GM21529 (cell line): Measurements from ENCODE around the gene PRRT4.

ENCODE experiments used
- ATAC-seq: cut with Tn5 transposase; IDR thresholded peaks from one replicate; pipeline ENCODE4 v1.9.1; 2021; ENCODE audit not compliant: unreplicated experiment

The PRRT4 gene

DNA sequence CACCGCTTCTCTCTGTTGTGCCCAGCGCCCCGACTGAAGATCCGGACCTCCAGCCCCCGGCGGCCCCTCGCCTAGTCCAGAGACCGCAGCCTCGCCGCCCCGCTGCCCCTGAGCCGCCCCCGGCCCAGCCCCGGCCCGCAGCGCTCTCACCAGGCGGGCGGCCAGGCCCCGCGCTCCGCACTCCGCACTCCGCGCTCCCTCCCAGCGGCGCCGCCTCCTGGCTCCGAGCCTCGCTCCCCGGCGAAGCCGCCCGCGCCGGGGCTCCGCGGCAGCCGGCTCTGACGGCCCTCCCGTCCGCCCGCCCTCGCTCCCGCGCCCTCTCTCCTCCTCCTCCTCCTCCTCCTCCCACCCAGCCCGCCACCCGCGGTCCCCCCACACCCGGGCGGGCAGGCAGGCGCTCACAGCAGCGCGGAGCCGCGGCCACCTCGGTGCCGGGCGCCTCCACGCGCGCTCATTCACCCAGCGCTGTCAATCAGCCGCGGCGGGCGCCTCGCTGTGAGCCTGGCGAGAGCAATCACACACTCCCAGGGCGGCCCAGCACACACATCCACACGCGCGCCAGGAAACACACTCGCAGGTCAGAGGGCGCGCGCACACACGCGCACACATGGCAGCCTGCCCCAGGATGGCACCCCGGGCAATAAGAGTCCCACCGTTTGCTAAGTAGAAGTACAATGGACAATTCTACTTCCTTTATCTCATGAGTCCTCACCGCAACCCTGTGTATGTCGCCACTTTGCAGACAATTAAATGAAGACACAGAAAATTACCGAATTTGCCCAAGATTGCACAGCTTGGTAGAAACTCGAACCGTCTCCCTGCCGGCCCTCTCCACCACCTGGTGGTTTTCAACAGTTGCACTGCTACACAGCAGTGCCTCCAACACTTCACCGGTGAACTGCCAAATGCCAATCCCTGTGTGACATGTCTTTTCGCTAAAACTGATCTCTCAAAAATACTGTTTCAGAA is at the start of gene PRRT4:
TSS of gene PRRT4 (minus strand) at position 280 of the 969 bp plus-strand sequence.
- no peak for ATAC-seq

DNA sequence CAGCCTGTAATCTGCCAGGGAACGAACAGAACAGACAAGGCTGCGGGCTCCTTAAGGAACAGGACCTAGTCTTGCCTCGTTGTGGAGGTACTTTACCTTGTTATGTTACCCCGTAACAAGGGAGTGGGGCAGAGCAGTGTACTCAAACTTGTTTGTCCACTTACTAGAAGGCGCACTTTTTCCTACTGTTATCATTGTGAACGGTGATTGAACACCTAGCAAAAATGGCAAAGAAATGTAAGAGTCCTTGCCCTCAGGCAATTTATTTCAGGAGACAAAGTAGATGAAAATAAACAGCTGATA is 48.9 kb upstream of the PRRT4 start:
- no peak for ATAC-seq

DNA sequence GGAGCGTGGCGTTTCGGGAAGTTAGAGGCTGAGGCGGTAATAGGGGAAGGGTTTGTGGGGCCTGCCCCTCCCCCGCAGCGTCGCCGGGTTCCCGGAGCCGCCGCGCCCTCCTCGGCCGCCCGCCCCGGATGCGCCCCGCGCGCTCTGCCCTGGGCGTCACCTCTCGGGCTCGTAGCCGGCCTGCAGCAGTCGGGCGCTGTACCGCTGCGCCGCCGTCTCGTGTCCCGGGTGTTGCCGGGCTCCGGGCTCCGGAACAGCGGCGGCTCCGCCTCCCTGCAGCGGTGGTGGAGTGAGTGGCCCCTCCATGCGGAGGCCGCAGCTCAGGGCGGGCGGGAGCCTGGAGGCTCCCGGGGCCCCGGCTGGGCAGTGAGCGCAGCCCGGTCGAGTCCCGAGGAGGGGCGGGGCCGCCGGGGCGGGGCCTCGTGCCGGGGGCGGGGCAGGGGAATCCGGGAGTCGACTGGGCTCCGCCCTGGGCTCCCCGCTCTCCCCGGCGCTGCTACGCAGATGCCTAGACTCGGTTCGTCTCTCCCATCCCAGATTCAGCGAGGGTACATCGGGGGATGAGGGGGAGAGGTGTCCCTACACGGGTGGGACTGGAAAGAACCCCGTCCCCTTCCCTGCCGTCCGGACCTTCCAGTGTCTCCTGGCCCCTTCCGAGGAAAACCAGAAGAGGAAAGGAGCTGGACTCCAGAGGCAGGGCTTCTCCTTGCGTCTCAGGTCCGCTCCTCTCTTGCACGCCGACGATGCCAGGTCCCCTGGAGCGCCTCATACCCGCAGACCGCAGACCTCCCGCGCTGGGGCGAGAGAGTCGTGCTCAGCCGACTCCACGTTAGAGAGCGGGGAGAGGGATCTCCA is 48.3 kb upstream of the PRRT4 start, which contains the start of gene IMPDH1:
TSS of gene IMPDH1 (minus strand) at position 387 of the 855 bp plus-strand sequence. CDS start at position 306, 81 bp downstream.
- ATAC-seq = peak; percentile 85

DNA sequence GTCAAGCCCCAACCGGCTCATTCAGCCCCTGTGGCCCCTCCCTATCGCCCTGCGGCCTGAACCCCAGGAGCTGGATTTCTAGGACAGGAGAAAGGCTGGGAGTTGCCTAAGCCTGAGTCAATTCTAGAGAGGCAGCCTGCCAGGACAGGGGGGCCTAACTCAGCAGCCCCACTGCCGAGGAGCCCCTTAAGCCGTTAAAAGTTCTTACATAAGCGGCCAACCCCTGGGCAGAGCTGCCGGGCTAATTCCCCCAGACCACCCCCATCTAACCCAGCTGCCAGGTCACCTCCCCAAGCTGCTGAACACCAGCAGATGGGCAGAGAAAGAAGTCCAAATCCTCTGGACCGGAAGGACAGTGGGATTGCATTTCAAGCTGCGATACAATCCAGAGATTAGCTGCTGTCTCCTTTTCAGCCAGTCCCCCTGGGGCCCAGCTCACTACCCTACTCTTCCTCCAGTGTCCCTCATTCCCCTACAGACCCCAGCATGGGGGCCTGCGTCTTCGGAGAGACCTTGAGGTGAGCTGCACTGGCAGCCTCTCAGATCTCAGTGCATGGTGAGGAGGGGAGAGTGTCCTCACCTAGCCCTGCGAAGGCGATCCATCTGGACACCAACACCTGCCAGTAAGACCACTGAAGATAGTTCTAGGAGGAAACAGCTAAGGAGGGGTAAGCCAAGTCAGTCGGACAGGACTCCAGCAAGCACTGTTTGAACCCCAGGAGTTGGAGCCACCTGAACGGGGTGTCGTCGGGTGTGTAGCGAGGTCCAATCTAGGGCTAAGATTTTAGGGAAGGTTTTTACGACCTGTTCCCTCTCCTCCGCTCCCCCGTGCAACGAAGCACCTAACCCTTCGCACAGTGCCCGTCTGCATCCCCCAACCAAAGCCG is 47.5 kb upstream of the PRRT4 start:
- ATAC-seq = no peak

DNA sequence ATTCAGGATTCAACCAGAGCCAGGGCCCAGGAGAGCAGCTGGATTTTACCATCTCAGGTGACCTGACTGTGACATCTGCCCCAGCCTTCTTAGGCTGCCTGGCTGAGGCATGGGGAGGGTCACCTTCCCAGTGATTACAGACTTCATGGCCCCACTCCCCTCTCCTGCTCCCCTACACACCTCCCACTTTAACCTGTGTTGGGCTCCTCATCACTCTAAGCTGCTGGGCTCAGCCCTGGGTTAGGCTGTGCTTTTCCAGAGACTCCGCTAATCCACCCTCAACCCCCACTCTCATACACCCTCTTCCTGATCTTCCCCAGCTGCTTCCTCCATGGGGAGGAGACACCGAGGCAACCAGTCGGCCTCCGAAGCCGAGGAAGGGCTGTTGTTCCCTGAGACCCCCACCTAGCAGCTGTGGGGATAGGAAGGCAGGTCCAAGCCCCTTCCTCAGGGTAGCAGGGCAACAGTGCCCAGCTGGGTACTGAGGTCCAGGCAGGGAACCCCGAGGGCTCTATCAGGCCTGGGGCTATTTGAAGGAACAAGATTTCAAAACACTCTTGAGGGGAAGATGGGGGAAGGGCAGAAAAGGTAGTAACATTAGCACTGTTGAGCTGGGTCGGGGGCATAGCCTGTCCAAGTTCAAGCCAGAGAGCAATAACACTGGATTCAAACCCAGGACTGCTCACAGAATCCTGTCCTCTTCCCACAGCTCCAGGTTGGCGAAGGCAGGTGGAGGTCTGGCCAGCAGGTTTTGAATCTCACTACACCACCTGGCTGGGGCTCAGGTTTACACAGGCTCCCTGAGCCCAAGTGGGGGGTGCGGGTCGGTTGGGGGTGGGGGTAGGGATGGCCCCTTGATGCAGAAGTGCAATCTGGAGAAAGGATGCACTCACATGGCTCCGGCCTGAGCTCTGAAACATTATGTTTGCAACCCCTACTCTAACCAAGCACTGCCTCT is 46.5 kb upstream of the PRRT4 start:
- ATAC-seq = no peak

DNA sequence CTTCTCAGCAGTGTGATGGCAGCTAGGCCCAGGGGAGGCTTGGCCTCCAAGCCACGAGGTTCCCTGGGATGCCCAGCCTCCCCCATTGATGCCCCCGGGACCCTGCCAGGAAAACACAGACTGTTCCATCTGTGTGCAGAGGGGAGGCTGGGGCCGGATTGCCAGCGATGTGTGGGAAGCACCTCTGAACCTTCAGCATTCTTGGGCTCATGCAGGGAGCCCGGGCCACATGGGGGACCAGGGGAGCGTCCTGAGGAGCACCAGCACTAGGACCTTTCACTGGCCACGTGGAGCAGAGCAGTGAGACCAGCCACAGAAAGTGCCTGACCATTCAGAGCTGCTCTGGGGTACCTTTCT is 45.7 kb upstream of the PRRT4 start:
- no peak for ATAC-seq

DNA sequence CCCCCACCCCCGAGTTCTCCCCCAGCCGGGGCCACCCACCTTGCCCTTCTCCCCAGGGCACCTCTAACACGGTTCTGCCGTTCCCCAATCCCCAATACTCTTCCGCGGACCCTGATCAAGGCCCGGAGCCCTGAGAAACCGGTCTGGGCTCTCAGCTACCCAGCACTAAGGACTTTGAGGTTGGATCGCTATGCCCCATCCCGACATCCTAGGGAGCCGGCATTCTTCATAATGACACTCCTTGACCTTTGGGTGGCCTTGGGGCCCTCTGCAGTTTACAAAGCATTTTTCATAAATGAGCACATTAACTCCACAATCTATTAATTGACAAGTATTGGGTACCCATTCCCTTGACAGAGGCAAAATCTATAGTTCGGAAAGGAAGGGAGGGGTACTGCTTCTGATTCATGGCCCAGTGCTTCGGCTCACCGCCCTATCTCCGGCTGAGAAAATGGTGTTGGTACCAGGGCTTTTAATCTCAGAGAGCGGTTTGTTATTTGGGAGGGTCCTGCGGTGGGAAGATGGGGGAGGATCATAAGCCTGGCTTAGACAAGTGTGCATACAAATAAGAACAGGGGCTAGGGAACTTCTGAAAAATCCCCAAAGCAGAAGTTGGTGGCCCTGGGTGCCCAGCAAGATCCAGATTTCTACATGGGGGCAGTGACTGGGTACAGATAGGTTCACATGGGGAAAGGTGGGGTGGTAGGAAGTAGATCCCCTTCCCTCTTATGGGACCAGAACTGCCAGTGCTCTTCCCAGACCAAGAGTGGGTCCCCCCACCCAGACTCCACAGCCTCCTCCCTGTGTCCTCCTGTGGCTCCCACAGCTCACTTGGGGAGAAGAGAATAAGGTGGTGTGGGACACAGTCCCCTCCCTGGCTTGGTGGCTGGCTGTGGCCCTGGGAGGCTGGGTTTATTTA is 45.1 kb upstream of the PRRT4 start:
- ATAC-seq = no peak

DNA sequence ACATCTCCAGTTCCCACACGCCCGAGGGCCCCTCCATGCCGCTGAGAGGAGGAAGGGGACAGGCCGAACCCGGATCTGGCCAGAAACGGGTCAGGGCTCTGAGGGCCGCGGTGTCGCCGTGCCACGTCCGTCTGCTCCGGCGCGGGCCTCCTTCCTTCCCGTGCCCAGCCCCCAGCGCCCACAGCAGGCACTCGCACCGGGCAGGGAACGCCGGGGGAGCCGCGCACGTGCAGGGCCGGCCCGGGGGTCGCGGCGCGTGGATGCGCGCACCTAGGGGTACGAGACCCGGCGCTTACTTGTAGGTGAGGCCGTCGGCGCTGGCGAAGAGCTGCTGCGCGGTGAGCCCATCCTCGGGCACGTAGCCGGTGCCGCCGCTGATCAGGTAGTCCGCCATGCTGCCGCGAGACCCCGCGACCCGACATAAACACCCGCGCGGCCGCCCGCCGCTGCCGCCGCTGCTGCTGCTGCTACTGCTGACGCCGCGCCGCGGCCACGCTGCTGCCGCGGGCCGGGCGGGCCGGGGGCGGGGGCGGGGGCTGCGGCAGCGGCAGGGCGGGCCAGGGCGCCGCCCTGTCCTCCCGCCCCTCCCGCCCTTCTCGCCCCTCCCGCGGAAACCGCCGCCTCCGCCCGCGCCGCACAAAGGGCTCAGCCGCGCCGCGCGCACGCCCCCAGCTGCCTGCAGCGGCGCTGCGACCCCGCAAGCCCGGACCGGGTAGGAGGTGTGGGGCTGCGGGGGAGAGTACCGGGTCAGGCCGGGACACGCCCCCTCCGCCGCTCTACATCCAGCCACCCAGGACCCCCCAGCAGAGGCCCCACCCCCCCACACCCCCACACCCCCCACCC is 44.2 kb upstream of the PRRT4 start:
- peak; percentile 19 for ATAC-seq

DNA sequence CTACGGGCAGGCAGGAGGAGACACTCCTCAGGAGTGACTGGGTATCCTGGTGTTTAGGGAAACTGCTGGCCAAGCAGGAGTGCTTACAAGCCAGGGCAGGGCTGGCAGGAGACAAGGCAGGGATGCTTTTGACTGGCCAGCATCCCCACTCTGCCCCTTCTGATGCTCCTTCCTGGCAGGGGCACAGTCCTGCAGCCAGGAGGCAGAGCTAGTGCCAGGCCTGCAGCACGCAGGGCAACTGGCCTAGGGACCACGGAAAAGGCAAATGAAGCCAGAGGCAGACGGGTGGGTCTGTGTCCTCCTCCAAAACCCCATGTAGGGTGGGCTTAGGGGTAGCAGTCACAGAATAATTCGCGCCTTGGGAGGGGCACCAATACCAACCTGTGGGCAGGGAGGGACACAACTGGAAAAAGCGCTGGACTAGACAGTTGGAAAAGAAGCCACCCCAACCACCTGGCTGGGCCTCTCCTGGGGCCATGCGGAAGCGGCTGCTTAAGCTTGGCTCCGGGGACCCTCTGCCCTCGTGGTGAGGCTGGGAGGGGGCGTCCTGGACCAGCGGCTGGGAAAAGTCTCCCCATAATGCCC is 43.5 kb upstream of the PRRT4 start:
- ATAC-seq = no peak

DNA sequence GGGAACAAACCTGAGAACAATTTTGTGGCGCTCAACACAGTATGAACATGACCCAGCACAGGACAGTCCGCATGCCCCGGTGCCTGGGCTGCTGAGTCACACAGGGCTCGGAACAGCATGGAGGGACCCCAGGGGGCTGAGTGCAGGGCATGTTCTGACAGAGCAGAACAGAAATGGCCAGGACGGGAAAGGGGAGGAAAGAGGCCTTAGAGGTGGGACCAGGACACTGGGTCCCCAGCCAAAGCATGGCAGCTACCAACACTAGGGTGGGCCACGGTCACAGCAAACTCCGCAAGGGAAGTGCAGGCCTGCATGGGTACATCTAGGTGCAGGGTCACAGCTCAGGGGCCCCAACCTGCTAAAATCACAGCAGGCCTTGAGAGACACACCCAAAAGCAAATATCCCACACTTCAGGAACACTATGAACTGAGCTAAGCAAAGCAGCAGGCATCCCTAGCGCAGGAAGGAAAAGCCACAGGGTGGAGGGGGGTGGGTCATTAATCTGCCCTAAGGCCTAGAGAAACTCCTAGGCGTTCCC is 42.7 kb upstream of the PRRT4 start:
- ATAC-seq = no peak

DNA sequence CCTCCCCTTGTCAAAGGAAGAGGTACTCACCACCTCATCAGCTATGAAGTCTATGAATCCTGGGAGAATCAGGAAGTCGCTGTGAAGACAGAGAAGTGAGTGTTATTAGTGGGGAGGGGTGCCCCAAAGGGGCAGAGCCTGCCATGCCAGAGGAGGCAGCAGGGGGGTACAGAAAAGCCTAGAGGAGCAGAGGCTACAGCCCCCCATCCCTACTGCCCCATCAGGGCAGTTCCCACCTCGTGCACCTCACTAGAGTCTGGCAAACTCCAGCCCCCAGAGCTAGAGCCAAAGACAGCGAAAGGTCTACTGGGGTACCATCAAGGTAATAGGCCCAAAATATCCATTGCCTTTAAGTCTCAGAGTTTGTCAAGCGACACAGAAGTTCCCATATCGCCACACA is 42.2 kb upstream of the PRRT4 start:
- no peak for ATAC-seq

DNA sequence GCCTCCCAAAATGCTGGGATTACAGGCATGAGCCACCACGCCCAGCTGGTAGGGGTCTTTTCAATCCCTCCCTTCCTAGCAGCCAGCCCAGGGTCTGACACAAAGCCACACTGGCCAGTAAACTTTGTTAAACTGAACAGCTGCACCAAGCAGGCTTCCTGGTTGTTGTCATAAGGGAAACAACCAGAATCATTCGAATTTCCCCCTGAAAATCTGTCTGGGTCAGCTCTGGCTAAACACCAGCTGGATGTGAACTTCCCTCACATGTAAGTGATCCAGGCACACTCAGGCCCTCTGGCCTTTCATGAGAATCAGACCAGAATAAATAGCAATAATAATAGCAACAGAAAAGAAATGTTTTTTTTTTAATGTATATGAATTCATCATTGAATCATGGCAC is 40.9 kb upstream of the PRRT4 start:
- no peak for ATAC-seq

DNA sequence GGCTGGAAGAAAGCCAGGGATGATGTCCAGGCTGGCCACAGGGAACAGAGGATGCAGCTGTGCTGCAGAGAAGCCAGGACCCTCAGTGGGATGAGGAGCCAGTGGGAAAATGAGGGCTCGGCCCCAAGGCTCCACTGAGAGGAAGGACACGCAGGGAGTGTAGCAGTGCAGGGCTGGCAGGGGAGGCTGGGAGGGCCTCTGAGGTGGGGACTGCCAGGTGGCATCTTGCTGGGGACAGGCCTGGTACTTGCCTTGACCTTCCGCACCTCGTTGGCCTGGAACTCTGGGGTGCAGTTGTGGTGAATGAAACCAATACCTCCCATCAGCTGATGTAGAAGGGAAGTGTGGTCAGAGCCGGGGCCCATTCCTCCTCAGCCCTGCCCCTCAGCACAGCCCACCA is 39.1 kb upstream of the PRRT4 start:
- no peak for ATAC-seq

DNA sequence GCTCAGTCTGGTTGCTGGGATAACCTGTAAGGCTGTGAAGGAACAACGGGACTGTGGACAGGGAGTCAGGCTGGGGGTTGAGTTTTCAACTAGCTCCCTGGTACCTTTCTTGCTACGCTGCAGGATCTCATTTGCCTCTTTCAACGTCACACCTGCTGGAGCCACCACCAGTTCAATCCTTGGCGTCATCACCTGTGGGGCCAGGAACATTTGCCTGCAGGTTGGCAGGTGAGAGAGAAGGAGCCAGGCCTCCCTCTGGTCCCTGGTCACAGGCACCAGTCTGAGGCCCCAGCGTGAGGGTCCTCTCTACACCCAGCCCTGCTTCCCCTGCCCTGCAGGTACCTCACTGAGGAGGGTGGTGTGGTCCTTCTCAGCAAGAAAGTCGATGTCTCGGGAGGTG is 38.5 kb upstream of the PRRT4 start:
- ATAC-seq = no peak

DNA sequence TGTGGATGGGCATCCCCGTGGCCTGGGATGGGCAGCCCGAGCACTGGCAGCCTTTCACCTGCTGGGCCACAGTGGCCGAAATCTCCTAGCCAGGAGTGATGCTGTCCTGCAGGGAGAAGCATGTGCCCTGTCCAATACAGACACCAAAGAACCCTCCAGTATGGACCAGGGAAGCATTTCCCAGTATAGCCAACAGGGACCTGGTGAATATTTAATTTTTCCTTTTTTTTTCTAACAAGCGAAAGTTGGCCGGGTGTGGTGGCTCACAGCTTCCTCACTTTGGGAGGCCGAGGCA is 37.3 kb upstream of the PRRT4 start:
- ATAC-seq = peak; percentile 30

DNA sequence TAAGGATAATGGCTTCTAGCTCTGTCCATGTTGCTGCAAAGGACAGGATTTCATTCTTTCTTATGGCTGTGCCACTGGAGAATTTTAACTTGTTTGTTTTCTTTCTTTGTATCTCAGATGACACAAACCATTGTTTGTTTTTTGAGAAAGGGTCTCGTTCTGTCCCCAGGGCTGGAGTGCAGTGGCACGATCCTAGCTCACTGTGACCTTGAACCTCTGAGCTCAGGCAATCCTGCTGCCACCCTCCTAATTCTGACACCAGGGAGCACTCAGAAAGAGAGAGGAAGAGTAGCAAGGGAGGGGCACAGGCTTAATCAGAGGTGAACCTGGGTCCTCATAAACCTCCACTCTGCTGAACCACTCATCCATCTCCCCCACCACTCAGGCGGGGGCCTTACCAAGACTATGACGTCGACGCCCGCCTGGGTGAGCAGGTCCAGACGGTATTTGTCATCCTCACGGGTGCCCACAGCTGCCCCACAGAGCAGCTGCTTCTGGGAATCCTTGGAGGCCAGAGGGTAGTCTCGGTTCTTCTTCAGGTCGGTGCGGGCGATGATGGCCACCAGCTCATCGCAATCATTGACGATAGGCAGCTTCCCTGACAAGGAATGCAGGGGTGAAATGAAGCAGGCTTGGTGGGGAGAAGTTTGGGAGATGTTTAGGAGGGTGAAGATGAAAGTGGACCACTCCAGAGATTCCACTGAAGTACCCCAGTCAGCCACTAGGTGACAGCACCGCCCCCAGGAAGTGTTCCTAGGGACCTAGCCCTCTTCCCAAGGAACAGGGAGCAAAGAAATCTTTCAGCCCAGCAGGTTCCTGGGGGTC is 36.7 kb upstream of the PRRT4 start:
- ATAC-seq = peak; percentile 67

DNA sequence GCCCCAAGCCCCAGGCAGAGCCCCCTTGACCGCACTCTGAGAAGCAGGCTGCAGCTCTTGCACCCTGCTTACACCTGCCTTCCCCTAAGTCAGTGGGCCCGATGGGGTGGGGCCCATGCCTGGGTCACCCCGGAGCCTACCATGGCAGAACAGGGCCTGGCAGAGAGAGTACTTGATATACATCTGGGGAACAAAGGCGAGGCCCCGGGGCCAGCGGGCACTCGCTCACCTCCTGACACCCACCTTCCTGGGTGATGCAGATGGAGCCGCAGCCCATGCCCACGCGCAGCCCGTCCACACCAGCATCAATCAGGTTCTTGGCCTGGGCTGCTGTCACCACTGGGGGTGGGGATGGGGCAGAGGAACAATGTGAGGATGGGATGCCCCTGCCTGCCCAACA is 34.9 kb upstream of the PRRT4 start:
- no peak for ATAC-seq
